ENCODE results near the gene ARHGEF4.

GRCh38 chr2:131041402-131042147 lies 204.9 kb downstream of the ARHGEF4 start:
- TF ChIP-seq CTCF (IDR thresholded peaks at IDR 0.05), result no peak
- TF ChIP-seq POLR2A (IDR thresholded peaks at IDR 0.05), result no peak
